GM21526 (cell line): ENCODE data around the gene ZNHIT1.

Source experiments
- ATAC-seq: cut with Tn5 transposase; IDR thresholded peaks from one replicate; pipeline ENCODE4 v1.9.1; 2021; ENCODE audit warnings: moderate library complexity; ENCODE audit not compliant: unreplicated experiment, low FRiP score

The ZNHIT1 gene

DNA sequence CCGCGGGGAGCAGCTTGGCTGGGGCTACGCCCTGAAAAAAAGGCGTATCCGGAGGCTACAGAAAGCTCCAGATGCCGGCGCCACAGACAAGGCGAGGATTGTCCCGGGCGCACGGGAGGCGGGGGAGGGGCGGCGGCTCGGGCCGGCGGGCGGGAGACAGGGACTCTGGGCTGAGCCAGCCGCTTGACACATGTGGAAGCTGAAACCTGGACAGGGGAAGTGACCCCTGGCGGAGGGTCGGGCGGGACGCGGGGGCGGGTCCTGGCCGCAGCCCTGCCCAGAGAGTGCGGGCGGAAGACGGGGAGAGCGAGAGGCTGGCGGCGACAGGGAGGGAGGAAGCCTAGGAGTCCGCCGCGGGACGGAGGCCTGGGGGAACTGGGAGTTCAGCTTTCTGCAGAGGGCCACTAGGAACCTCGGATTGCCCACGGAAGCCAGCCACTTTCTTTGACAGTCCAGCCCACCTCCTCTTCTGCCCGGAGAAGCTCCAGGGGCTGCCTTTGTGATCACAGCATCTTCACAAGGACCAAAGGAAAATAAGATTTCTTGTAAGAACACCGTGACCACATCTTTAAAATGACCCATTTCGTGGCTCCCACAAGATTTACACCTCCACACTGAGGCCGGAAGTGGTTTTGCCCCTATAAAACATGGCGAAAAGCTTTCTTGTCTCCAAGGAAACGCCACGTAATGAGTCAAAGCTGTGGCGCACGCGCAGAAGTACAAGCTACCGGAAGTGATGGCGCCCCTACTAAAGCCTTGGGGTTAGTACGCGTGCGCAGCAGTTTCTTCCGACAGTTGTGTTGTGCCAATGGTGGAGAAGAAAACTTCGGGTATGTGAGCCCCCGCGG lies at the start of gene ZNHIT1, which contains the start of gene PLOD3:
TSS of gene ZNHIT1 (plus strand) at position 778 of the 848 bp plus-strand sequence. CDS start at position 809, 31 bp downstream.
TSS of gene PLOD3 (minus strand) at position 194 of the 848 bp plus-strand sequence. CDS start 307 bp downstream, outside the sequence.
- ATAC-seq, result peak; percentile 55

- ATAC-seq, result no peak
Measured at GRCh38 chr7:101168412-101169049, 49.4 kb upstream of the ZNHIT1 start.

DNA sequence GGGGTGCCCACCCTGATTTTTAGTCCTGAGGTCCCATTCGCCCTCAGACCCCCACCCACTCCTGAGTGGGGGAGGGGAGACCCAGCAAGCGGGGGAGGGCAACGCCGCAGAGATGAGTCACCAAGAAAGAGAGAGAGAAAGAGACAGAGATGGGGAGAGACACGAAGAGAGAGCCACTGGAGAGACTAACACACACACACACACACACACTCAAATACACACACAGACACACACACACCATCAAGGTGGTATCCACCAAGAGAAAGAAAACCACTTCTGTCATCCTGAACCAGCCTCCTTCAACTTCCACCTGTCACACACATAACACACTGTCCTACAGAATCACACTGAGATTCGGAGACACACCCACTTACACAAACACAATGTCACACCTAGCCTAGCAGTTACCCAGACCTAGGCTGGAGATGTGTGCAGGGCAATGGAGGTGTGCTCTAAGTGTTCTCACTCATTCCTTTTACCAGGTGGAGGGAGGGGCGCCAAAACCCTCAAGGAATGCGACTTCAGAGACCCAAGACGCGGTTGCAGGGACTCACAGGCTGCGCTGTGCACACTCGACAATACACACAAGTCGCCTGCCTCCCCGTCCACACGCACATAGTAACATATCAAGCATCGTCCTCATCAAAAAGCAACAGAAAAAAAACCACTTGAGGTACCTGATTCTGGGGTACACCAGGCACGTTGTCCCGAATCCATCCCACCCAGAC lies 48.7 kb upstream of the ZNHIT1 start:
- no peak for ATAC-seq

GRCh38 chr7:101169838-101170551 lies 48.0 kb upstream of the ZNHIT1 start:
- ATAC-seq, result no peak

DNA sequence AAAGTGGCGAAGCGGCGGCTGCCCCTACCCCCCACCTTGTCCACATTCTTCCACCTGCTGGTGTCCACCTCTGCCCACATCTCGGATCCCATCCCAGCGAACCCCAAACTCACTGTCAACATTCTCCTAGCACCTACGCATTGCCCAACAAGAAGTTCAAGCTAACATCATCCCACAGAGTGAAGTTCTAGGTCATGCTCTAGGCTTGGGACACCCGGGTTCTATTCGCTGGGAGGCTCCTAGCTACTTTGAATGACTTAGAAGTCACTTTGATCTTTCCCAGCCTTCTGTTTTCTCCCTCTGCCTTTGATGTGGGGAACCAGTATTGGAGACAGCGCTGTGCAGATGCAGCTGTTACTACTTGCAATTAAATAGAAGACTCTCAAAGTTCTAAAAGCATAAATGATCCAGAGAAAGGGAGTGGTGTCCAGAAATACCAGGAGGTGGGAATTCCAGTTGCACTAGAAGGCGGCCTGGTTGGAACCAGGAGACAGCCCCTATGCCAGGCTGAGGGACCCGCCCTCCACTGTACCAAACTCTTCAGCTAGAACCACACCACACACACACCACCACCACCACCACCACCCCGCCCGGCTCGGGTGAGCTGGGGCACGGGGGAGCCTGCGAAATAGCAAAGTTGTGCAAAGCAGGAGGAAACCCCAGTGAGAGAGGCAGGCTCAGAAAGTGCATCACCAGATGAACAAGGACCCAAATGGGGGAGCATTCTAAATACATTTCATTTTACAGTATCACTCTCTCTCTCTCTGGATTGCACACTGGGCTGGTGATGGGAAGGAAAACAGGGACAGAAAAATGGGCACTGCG lies 47.1 kb upstream of the ZNHIT1 start:
- ATAC-seq, result no peak

GRCh38 chr7:101171442-101171837 lies 46.5 kb upstream of the ZNHIT1 start:
- no peak for ATAC-seq

- ATAC-seq, result no peak
Measured at GRCh38 chr7:101172005-101172853, 45.7 kb upstream of the ZNHIT1 start.

DNA sequence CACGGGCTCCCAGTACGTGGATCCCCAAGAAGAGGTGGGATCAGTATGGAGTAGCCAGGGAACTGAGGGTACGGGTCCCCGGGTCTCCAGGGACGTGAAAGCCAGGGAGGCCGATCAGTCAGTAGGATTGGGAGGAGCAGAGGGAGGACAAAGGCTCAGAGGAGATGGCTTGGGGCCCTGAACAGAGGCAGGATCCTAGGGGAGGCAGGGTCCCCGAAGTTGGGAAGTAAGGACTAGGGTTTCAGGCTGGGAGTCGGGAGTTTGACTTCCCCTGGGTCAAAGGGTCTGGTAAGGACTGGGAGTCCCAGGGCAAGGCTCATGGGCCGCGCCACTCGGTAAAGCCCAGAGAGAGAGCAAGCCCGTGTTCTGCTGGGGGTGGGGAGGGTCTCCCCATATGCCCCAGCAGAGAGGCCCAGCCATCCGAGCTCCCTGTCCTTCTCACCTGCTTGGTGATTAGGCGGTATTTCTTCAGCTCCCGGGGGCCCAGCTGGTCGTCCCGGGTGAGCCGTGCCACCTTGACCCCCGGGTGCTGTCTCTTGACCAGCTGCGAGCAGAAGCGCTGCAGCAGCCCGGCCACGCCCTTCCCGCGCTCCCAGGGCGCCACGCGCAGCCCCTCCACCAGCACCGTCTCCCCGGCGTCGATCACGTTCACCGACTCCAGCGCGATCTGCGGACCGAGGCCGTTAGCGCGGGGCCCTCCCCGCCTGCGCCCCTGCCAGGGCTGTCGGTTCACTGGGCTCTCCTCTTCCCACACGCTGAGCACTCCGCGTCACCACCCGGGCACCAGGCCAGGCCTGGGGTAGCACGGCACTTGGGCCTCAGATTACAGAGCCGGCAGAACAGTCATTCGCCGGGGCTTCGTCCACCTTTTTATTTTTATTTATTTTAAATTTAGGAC lies 44.9 kb upstream of the ZNHIT1 start:
- no peak for ATAC-seq

- ATAC-seq, result no peak
Measured at GRCh38 chr7:101173752-101174244, 44.2 kb upstream of the ZNHIT1 start.

- no peak for ATAC-seq
Measured at GRCh38 chr7:101174322-101174854, 43.6 kb upstream of the ZNHIT1 start.

- no peak for ATAC-seq
Measured at GRCh38 chr7:101175664-101176063, 42.3 kb upstream of the ZNHIT1 start.

GRCh38 chr7:101177644-101178043 lies 40.3 kb upstream of the ZNHIT1 start:
- no peak for ATAC-seq

GRCh38 chr7:101179117-101179516 lies 38.8 kb upstream of the ZNHIT1 start:
- ATAC-seq, result no peak

- no peak for ATAC-seq
Measured at GRCh38 chr7:101179713-101180112, 38.3 kb upstream of the ZNHIT1 start.

GRCh38 chr7:101180130-101180755 lies 37.7 kb upstream of the ZNHIT1 start, which contains the start of gene NAT16:
Gene NAT16, minus strand, starts transcription at chr7:101180293. Its CDS starts 5,486 bp downstream, at chr7:101174807.
- no peak for ATAC-seq

DNA sequence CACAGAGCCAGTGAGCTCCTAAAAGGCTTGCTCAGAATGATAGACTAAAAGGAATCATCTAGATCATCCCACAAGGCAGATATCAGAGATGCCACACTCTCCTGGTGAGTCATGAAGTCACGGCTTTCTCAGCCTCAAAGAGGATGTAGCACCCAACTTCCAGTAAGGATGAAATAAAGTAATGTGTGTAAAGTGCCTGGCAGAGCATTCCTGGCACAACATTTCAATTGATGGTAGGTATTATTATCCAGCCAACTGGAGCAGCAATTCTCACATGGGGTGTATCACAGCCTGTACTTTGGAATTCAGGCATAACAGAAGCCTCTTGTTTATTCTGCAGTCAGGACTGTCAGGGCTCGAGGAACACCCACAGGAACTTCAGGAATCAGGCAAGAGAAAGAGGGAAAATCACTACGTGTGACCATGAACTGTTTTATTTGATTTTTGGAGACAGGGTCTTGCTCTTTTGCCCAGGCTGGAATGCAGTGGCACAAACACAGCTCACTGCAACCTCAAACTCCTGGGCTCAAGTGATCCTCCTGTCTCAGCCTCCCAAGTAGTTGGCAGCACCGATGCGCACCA lies 32.6 kb upstream of the ZNHIT1 start:
- ATAC-seq, result no peak
